Peyer's patch (tissue), 4 donors: Measurements from ENCODE around the gene MDFIC.

Experiments used
- CTCF ChIP-seq, 6 experiments: fragments of 450-650 bp in 4 of 6; fragments of 200-600 bp in 2 of 6; sonication (generic) in 1 of 6; IDR thresholded peaks; one replicate each; pipeline ENCODE4 v1.5.1; 2017 to 2019; ENCODE audit warnings: antibody characterized with exemption in 6 of 6, mild to moderate bottlenecking in 3 of 6, moderate library complexity in 1 of 6
- POLR2A ChIP-seq, 2 donors: fragments of 450-650 bp; IDR thresholded peaks; one replicate each; pipeline ENCODE4 v1.5.1; 2017; ENCODE audit warnings: antibody characterized with exemption in 2 of 2, mild to moderate bottlenecking in 2 of 2, moderate library complexity in 2 of 2

DNA sequence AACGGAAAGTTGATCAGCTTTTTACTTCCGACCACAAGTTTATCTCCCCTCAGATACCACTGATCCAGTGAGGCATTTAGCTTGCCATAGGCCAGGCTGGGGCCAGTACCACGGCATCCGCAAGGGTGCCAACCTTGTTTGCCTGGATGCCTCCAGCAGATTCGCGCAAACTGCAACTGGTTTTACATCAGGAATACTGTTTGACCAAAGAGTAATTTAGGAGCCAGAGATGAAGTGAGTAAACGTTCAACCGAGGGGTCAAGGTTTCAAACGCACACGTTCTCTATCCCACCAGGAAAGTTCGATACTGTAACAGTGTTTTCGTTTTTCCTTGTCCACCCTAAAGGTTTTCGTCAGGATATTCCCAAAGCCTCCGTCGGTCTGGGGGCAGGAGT is 266 bp upstream of the MDFIC start:
- TF ChIP-seq CTCF (IDR thresholded peaks at IDR 0.05) (no peak), POLR2A (IDR thresholded peaks at IDR 0.05) (no peak)
